ENCODE measurements around the gene TMEM235. TPM values are rescaled to one million over a fixed set of nuclear protein-coding genes. Genes with fewer than 3 reads are reported as not detected.

TMEM235 gene
- polyA plus RNA-seq, 4 donors, result not detected

GRCh38 chr17:78210111-78210510 is 21.3 kb upstream of the TMEM235 start:
- Histone ChIP-seq H3K36me3 (ENCODE audit: control insufficient read depth in 3 of 3, insufficient read depth in 2 of 3, low read depth in 1 of 3, low read length in 3 of 3) (peaks cover 0 to 24% (median 3%) of the 10 kb centered on the region in 3 donors), H3K27ac (ENCODE audit: low read depth in 1 of 3, low read length in 2 of 3) (no peak overlapping the region), H3K9me3 (ENCODE audit: control insufficient read depth in 2 of 2, insufficient read depth in 1 of 2, low read depth in 1 of 2, low read length in 1 of 2) (no peaks in the 10 kb centered on the region), H3K27me3 (ENCODE audit: control insufficient read depth in 3 of 3, insufficient read depth in 3 of 3, low read length in 3 of 3) (no peaks in the 10 kb centered on the region), H3K4me3 (ENCODE audit: low read depth in 1 of 3, low read length in 3 of 3) (no peak overlapping the region), H3K4me1 (ENCODE audit: control insufficient read depth in 3 of 3, insufficient read depth in 2 of 3, low read depth in 1 of 3, low read length in 2 of 3) (peaks cover 0 to 8% (median 0%) of the 10 kb centered on the region in 3 donors)
- FAIRE-seq (no peak), DNase-seq (no peak)
- 78 to 89% (median 83%) methylated on average over 10 of the region's 10 CpGs for WGBS, 3 donors

GRCh38 chr17:78211032-78211431 is 20.4 kb upstream of the TMEM235 start:
- 31 to 66% (median 46%) methylated on average over 11 of the region's 11 CpGs for WGBS, 3 donors
- Histone ChIP-seq H3K9me3 (ENCODE audit: control insufficient read depth in 2 of 2, insufficient read depth in 1 of 2, low read depth in 1 of 2, low read length in 1 of 2) (no peaks in the 10 kb centered on the region), H3K27me3 (ENCODE audit: control insufficient read depth in 3 of 3, insufficient read depth in 3 of 3, low read length in 3 of 3) (no peaks in the 10 kb centered on the region), H3K4me1 (ENCODE audit: control insufficient read depth in 3 of 3, insufficient read depth in 2 of 3, low read depth in 1 of 3, low read length in 2 of 3) (peaks cover 0 to 8% (median 0%) of the 10 kb centered on the region in 3 donors), H3K27ac (ENCODE audit: low read depth in 1 of 3, low read length in 2 of 3) (no peak overlapping the region), H3K36me3 (ENCODE audit: control insufficient read depth in 3 of 3, insufficient read depth in 2 of 3, low read depth in 1 of 3, low read length in 3 of 3) (peaks cover 0 to 16% (median 0%) of the 10 kb centered on the region in 3 donors), H3K4me3 (ENCODE audit: low read depth in 1 of 3, low read length in 3 of 3) (no peak overlapping the region)
- DNase-seq, result no peak
- no peak for FAIRE-seq

GRCh38 chr17:78214016-78214705 is 17.3 kb upstream of the TMEM235 start, which contains the start of gene BIRC5:
Gene BIRC5, plus strand, starts transcription at chr17:78214253. Its CDS starts 64 bp downstream, at chr17:78214317.
- peak; percentile 85 to 86 for DNase-seq
- Histone ChIP-seq H3K36me3 (ENCODE audit: control insufficient read depth in 3 of 3, insufficient read depth in 2 of 3, low read depth in 1 of 3, low read length in 3 of 3) (peaks cover 0 to 3% (median 0%) of the 10 kb centered on the region in 3 donors), H3K4me3 (ENCODE audit: low read depth in 1 of 3, low read length in 3 of 3) (peak within 1 kb of the TSS; percentile 47 to 73 (median 68)), H3K9me3 (ENCODE audit: control insufficient read depth in 2 of 2, insufficient read depth in 1 of 2, low read depth in 1 of 2, low read length in 1 of 2) (no peaks in the 10 kb centered on the region), H3K4me1 (ENCODE audit: control insufficient read depth in 3 of 3, insufficient read depth in 2 of 3, low read depth in 1 of 3, low read length in 2 of 3) (peaks cover 0 to 8% (median 0%) of the 10 kb centered on the region in 3 donors), H3K27me3 (ENCODE audit: control insufficient read depth in 3 of 3, insufficient read depth in 3 of 3, low read length in 3 of 3) (no peaks in the 10 kb centered on the region), H3K27ac (ENCODE audit: low read depth in 1 of 3, low read length in 2 of 3) (no peak within 1 kb of the TSS)
- 0 to 1% (median 1%) methylated on average over 34 to 60 of the region's 60 CpGs for WGBS, 3 donors
- no peak for FAIRE-seq

GRCh38 chr17:78214706-78215061 is 16.7 kb upstream of the TMEM235 start:
- H3K36me3 ChIP-seq (ENCODE audit: control insufficient read depth in 3 of 3, insufficient read depth in 2 of 3, low read depth in 1 of 3, low read length in 3 of 3), result peaks cover 0 to 7% (median 0%) of the 10 kb centered on the region in 3 donors
- peak overlapping the region; percentile 47 to 73 (median 68) for H3K4me3 ChIP-seq (ENCODE audit: low read depth in 1 of 3, low read length in 3 of 3)
- no peaks in the 10 kb centered on the region for H3K27me3 ChIP-seq (ENCODE audit: control insufficient read depth in 3 of 3, insufficient read depth in 3 of 3, low read length in 3 of 3)
- no peak for DNase-seq
- no peak for FAIRE-seq
- peaks cover 0 to 8% (median 0%) of the 10 kb centered on the region in 3 donors for H3K4me1 ChIP-seq (ENCODE audit: control insufficient read depth in 3 of 3, insufficient read depth in 2 of 3, low read depth in 1 of 3, low read length in 2 of 3)
- 5 to 10% (median 6%) methylated on average over 5 of the region's 5 CpGs for WGBS, 3 donors
- H3K9me3 ChIP-seq (ENCODE audit: control insufficient read depth in 2 of 2, insufficient read depth in 1 of 2, low read depth in 1 of 2, low read length in 1 of 2), result no peaks in the 10 kb centered on the region
- no peak overlapping the region for H3K27ac ChIP-seq (ENCODE audit: low read depth in 1 of 3, low read length in 2 of 3)

- Histone ChIP-seq H3K27ac (ENCODE audit: low read depth in 1 of 3, low read length in 2 of 3) (no peak overlapping the region), H3K36me3 (ENCODE audit: control insufficient read depth in 3 of 3, insufficient read depth in 2 of 3, low read depth in 1 of 3, low read length in 3 of 3) (peaks cover 0 to 37% (median 0%) of the 10 kb centered on the region in 3 donors), H3K27me3 (ENCODE audit: control insufficient read depth in 3 of 3, insufficient read depth in 3 of 3, low read length in 3 of 3) (no peaks in the 10 kb centered on the region), H3K9me3 (ENCODE audit: control insufficient read depth in 2 of 2, insufficient read depth in 1 of 2, low read depth in 1 of 2, low read length in 1 of 2) (no peaks in the 10 kb centered on the region), H3K4me3 (ENCODE audit: low read depth in 1 of 3, low read length in 3 of 3) (no peak overlapping the region), H3K4me1 (ENCODE audit: control insufficient read depth in 3 of 3, insufficient read depth in 2 of 3, low read depth in 1 of 3, low read length in 2 of 3) (peaks cover 0 to 5% (median 0%) of the 10 kb centered on the region in 3 donors)
- FAIRE-seq (no peak), DNase-seq (no peak)
- 94% methylated on average over 11 of the region's 11 CpGs for WGBS, 3 donors
Observed at GRCh38 chr17:78219396-78220150, 11.9 kb upstream of the TMEM235 start.

- 83 to 97% (median 96%) methylated on average over 4 of the region's 4 CpGs for WGBS, 3 donors
Observed at GRCh38 chr17:78223061-78223460, 8.4 kb upstream of the TMEM235 start.

GRCh38 chr17:78223765-78224164 is 7.7 kb upstream of the TMEM235 start:
- H3K36me3 ChIP-seq (ENCODE audit: control insufficient read depth in 3 of 3, insufficient read depth in 2 of 3, low read depth in 1 of 3, low read length in 3 of 3), result peaks cover 0 to 40% (median 0%) of the 10 kb centered on the region in 3 donors
- H3K4me3 ChIP-seq (ENCODE audit: low read depth in 1 of 3, low read length in 3 of 3), result no peak overlapping the region
- no peaks in the 10 kb centered on the region for H3K4me1 ChIP-seq (ENCODE audit: control insufficient read depth in 3 of 3, insufficient read depth in 2 of 3, low read depth in 1 of 3, low read length in 2 of 3)
- 90 to 93% (median 92%) methylated on average over 3 of the region's 3 CpGs for WGBS, 3 donors
- peaks cover 0 to 5% (median 0%) of the 10 kb centered on the region in 3 donors for H3K27me3 ChIP-seq (ENCODE audit: control insufficient read depth in 3 of 3, insufficient read depth in 3 of 3, low read length in 3 of 3)
- DNase-seq (no peak), FAIRE-seq (no peak)
- H3K9me3 ChIP-seq (ENCODE audit: control insufficient read depth in 2 of 2, insufficient read depth in 1 of 2, low read depth in 1 of 2, low read length in 1 of 2), result no peaks in the 10 kb centered on the region
- no peak overlapping the region for H3K27ac ChIP-seq (ENCODE audit: low read depth in 1 of 3, low read length in 2 of 3)

More at GRCh38 chr17:78223061-78223460, 8.4 kb upstream of the TMEM235 start:
- no peaks in the 10 kb centered on the region for H3K27me3 ChIP-seq (ENCODE audit: control insufficient read depth in 3 of 3, insufficient read depth in 3 of 3, low read length in 3 of 3)
- H3K27ac ChIP-seq (ENCODE audit: low read depth in 1 of 3, low read length in 2 of 3), result no peak overlapping the region
- no peaks in the 10 kb centered on the region for H3K9me3 ChIP-seq (ENCODE audit: control insufficient read depth in 2 of 2, insufficient read depth in 1 of 2, low read depth in 1 of 2, low read length in 1 of 2)
- no peak for FAIRE-seq
- no peak overlapping the region for H3K4me3 ChIP-seq (ENCODE audit: low read depth in 1 of 3, low read length in 3 of 3)
- H3K36me3 ChIP-seq (ENCODE audit: control insufficient read depth in 3 of 3, insufficient read depth in 2 of 3, low read depth in 1 of 3, low read length in 3 of 3), result peaks cover 0 to 40% (median 0%) of the 10 kb centered on the region in 3 donors
- no peak for DNase-seq
- no peaks in the 10 kb centered on the region for H3K4me1 ChIP-seq (ENCODE audit: control insufficient read depth in 3 of 3, insufficient read depth in 2 of 3, low read depth in 1 of 3, low read length in 2 of 3)

- H3K27me3 ChIP-seq (ENCODE audit: control insufficient read depth in 3 of 3, insufficient read depth in 3 of 3, low read length in 3 of 3), result peaks cover 0 to 5% (median 0%) of the 10 kb centered on the region in 3 donors
- DNase-seq (no peak), FAIRE-seq (no peak)
- H3K27ac ChIP-seq (ENCODE audit: low read depth in 1 of 3, low read length in 2 of 3), result no peak overlapping the region
- H3K9me3 ChIP-seq (ENCODE audit: control insufficient read depth in 2 of 2, insufficient read depth in 1 of 2, low read depth in 1 of 2, low read length in 1 of 2), result no peaks in the 10 kb centered on the region
- no peak overlapping the region for H3K4me3 ChIP-seq (ENCODE audit: low read depth in 1 of 3, low read length in 3 of 3)
- H3K4me1 ChIP-seq (ENCODE audit: control insufficient read depth in 3 of 3, insufficient read depth in 2 of 3, low read depth in 1 of 3, low read length in 2 of 3), result no peaks in the 10 kb centered on the region
- 89 to 95% (median 94%) methylated on average over 27 of the region's 27 CpGs for WGBS, 3 donors
- peaks cover 0 to 38% (median 0%) of the 10 kb centered on the region in 3 donors for H3K36me3 ChIP-seq (ENCODE audit: control insufficient read depth in 3 of 3, insufficient read depth in 2 of 3, low read depth in 1 of 3, low read length in 3 of 3)
Observed at GRCh38 chr17:78224231-78225087, 7.0 kb upstream of the TMEM235 start.

Measured in small intestine (tissue), 7 donors.